GM12878 (cell line): ENCODE measurements around the gene ADGRG1. TPM values are rescaled to one million over a fixed set of nuclear protein-coding genes. Genes with fewer than 3 reads are reported as not detected.

Source experiments
- ATAC-seq: fragments of 200-7000 bp; cut with Tn5 transposase; 3 replicates; pipeline ENCODE4 v1.9.1; 2020; ENCODE audit warnings: mild to moderate bottlenecking, moderate library complexity
- BruUV-seq: library from RNA; stranded (reverse); fragments of 400-500 nt; replicated peaks from 2 replicates; lab custom pipeline; 2021; lab: Mats Ljungman, UMichigan
- CTCF ChIA-PET: fragments of 300-600 bp; sonication (Branson Sonifier 250); formaldehyde crosslinking; extraction: SDS; loops from one replicate; lab custom pipeline; 2021; ENCODE audit warnings: inconsistent platforms; lab: Yijun Ruan, JAX
- POLR2A ChIA-PET: fragments of 350-600 bp; formaldehyde crosslinking; extraction: SDS; loops from one replicate; lab custom pipeline; 2021; ENCODE audit warnings: inconsistent platforms; lab: Charles Lee
- RAD21 ChIA-PET: fragments of 300-600 bp; sonication (Branson Sonifier 250); formaldehyde crosslinking; loops from one replicate; lab custom pipeline; 2023; ENCODE audit warnings: antibody characterized with exemption; ENCODE audit not compliant: unreplicated experiment; lab: Charles Lee
- SMC1A ChIA-PET: fragments of 300-600 bp; sonication (Branson Sonifier 250); formaldehyde crosslinking; loops from one replicate; lab custom pipeline; 2023; ENCODE audit not compliant: unreplicated experiment, uncharacterized antibody; lab: Charles Lee
- DNase-seq: peaks from one replicate; pipeline ENCODE4 v3.0.0-alpha.2; 2011; ENCODE audit warnings: low read depth, low spot score
- FAIRE-seq: peaks from 3 replicates; lab custom pipeline; 2011; peaks lifted over from hg19 to GRCh38; lab: Jason Lieb, UNC
- H2AFZ ChIP-seq: 2 replicates; pipeline ENCODE4 v1.6.0; 2011; ENCODE audit warnings: low read depth, low read length, control low read depth; ENCODE audit not compliant: control insufficient read depth
- H3K27ac ChIP-seq: 2 replicates; pipeline ENCODE4 v1.5.1; 2011; ENCODE audit warnings: control low read depth; ENCODE audit not compliant: control insufficient read depth, insufficient read depth
- H3K27me3 ChIP-seq, 2 experiments: replicated peaks in 1 of 2; 2 replicates each; pipeline versions ENCODE4 v1.6.0 to v1.6.1; 2011; ENCODE audit warnings: low read length in 1 of 2; ENCODE audit not compliant: control insufficient read depth in 2 of 2, insufficient read depth in 2 of 2
- H3K36me3 ChIP-seq, 2 experiments: 2 replicates each; pipeline ENCODE4 v1.5.1; 2011; ENCODE audit warnings: low read length in 1 of 2; ENCODE audit not compliant: control insufficient read depth in 2 of 2, insufficient read depth in 2 of 2
- H3K4me1 ChIP-seq: 2 replicates; pipeline ENCODE4 v1.6.1; 2011; ENCODE audit warnings: mild to moderate bottlenecking, low read length, moderate library complexity, mixed read lengths; ENCODE audit not compliant: control insufficient read depth, insufficient read depth
- H3K4me2 ChIP-seq: 2 replicates; pipeline ENCODE4 v1.6.0; 2011; ENCODE audit warnings: control low read depth; ENCODE audit not compliant: control insufficient read depth, insufficient read depth
- H3K4me3 ChIP-seq: fragments of 200-600 bp; sonication (generic); 2 replicates; pipeline ENCODE4 v1.5.1; 2016
- H3K79me2 ChIP-seq: 2 replicates; pipeline ENCODE4 v1.6.0; 2011; ENCODE audit warnings: low read length; ENCODE audit not compliant: control insufficient read depth, insufficient read depth
- H3K9ac ChIP-seq: 2 replicates; pipeline ENCODE4 v1.8.0; 2011; ENCODE audit warnings: low read length, control low read depth, mixed read lengths; ENCODE audit not compliant: control insufficient read depth, insufficient read depth
- H3K9me3 ChIP-seq: replicated peaks from 3 replicates; pipeline ENCODE4 v1.5.1; 2011; ENCODE audit warnings: mild to moderate bottlenecking, low read length; ENCODE audit not compliant: control insufficient read depth, insufficient read depth
- H4K20me1 ChIP-seq: 2 replicates; pipeline ENCODE4 v1.6.0; 2011; ENCODE audit not compliant: control insufficient read depth, insufficient read depth
- ASH2L ChIP-seq: fragments of 300-600, 200-600 bp; sonication (generic); IDR thresholded peaks from 2 replicates; pipeline ENCODE4 v1.6.1; 2017; ENCODE audit warnings: low read depth, mild to moderate bottlenecking, borderline replicate concordance
- CBFB ChIP-seq: IDR thresholded peaks from 2 replicates; pipeline ENCODE4 v1.6.1; 2016; ENCODE audit warnings: antibody characterized with exemption, low read depth
- CBX5 ChIP-seq: sonication (generic); IDR thresholded peaks from 2 replicates; pipeline ENCODE4 v1.6.1; 2016; ENCODE audit warnings: low read depth, moderate library complexity, mild to moderate bottlenecking, inconsistent platforms
- E2F8 ChIP-seq: fragments of 450-650 bp; IDR thresholded peaks from 2 replicates; pipeline ENCODE4 v1.6.1; 2018; ENCODE audit warnings: mild to moderate bottlenecking, low read depth, moderate library complexity; ENCODE audit not compliant: partially characterized antibody
- IRF3 ChIP-seq: fragments of 450-650 bp; IDR thresholded peaks from 2 replicates; pipeline ENCODE4 v1.6.1; 2014; ENCODE audit warnings: mild to moderate bottlenecking
- NBN ChIP-seq: fragments of 450-650 bp; IDR thresholded peaks from 2 replicates; pipeline ENCODE4 v1.6.1; 2016
- POLR2A ChIP-seq: IDR thresholded peaks from 2 replicates; pipeline ENCODE4 v1.6.1; 2011; ENCODE audit warnings: low read depth, mild to moderate bottlenecking, low read length
- RCOR1 ChIP-seq: conservative IDR thresholded peaks from 2 replicates; pipeline ENCODE4 v1.6.1; 2012; ENCODE audit warnings: low read depth, low read length, improper control_type of control experiment
- RELB ChIP-seq: fragments of 450-650 bp; IDR thresholded peaks from 2 replicates; pipeline ENCODE4 v1.6.1; 2017; ENCODE audit warnings: low read depth, mild to moderate bottlenecking, moderate library complexity
- SP1 ChIP-seq: IDR thresholded peaks from one replicate; pipeline ENCODE4 v1.6.1; 2011; ENCODE audit warnings: low read depth, low read length
- YY1 ChIP-seq: IDR thresholded peaks from 2 replicates; pipeline ENCODE4 v1.6.1; 2011; ENCODE audit warnings: low read depth, mild to moderate bottlenecking, low read length
- WGBS: methylation state at CpG from one replicate; pipeline ENCODE4 v1.1.6; 2016; ENCODE audit warnings: low lambda C conversion rate; ENCODE audit not compliant: insufficient replicate concordance, insufficient coverage; ENCODE audit errors: missing lambda C conversion rate; 5-methylcytosine and 5-hydroxymethylcytosine counted together
- in situ Hi-C: fragments of 300-500 bp; cut with MboI; formaldehyde crosslinking; loops from 9 replicates; pipeline ENCODE4 v1.14.3; 2018; ENCODE audit warnings: mixed read lengths
- intact Hi-C: fragments of 100-400 bp; cut with micrococcal nuclease; formaldehyde crosslinking; loops from one replicate; pipeline ENCODE4 v1.14.2; 2022; ENCODE audit not compliant: unreplicated experiment
- polyA plus RNA-seq, 11 experiments: library from polyadenylated mRNA; depleted of rRNA in 4 of 11; unstranded in 6 of 11; stranded (reverse) in 5 of 11; fragments of >200 nt; fragmentation: Nextera tagmentation in 4 of 11; fragmentation: Illumina TruSeq in 1 of 11; extraction: Ambion mirVana in 4 of 11; extraction: Trizol in 1 of 11; gene quantifications; 1 replicate in 1 of 11; 2 replicates in 10 of 11; pipeline versions ENCODE4 v1.2.1 to v1.2.3, GENCODE V29; 2011 to 2016; ENCODE audit warnings: inconsistent platforms in 2 of 11, missing spikeins in 2 of 11, low read depth in 1 of 11
- total RNA-seq, 4 experiments: library from RNA; depleted of rRNA in 3 of 4; stranded (reverse); fragments of >200 nt in 3 of 4; fragmentation: Illumina TruSeq in 1 of 4; extraction: Trizol in 1 of 4; gene quantifications; 2 replicates each; pipeline versions ENCODE4 v1.2.1 to v1.2.3, GENCODE V29; 2013 to 2021
- TF ChIP-seq, protein P1 (sequence below), 3 experiments: IDR thresholded peaks in 2 of 3; conservative IDR thresholded peaks in 1 of 3; 2 replicates each; pipeline ENCODE4 v1.5.1; 2011; ENCODE audit warnings: low read depth in 3 of 3, low read length in 3 of 3, mild to moderate bottlenecking in 3 of 3, control low read depth in 2 of 3, moderate library complexity in 2 of 3, inconsistent platforms in 1 of 3, mixed read lengths in 1 of 3; ENCODE audit not compliant: control insufficient read depth in 2 of 3, insufficient read depth in 1 of 3; ENCODE audit errors: extremely low read depth in 1 of 3

Gene ADGRG1
- total and polyA plus RNA-seq, 10 of the 15 experiments (the other 5 are each of a cell fraction or from before 2014, with no cell fraction given), result 0.07 to 2.0 (median 0.75) TPM

DNA sequence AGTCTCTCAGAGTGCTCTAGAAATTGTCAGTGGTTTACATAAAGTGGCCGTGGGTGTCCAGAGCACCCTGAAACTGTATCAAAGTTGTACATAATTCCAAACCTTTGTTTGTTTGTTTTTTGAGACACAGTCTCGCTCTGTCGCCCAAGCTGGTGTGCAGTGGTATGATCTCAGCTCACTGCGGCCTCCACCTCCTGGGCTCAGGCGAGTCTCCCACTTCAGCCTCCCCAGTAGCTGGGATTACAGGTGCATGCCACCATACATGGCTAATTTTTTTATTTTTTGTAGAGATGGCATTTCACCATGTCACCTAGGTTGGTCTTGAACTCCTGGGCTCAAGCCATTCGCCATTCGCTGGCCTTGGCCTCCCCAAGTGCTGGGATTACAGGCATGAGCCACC, 24.3 kb upstream of the ADGRG1 start:
- RAD21 ChIA-PET, result no interaction called here
- in situ Hi-C loops, result loop anchor here (5.0 kb wide), 1 partner anchor 38 kb away; no protein-coding TSS in a partner anchor
- SMC1A ChIA-PET, result interaction anchor here (8.5 kb wide), 1 partner anchor 44 kb away, joined by 126 read pairs; no protein-coding TSS in a partner anchor
- BruUV-seq, result no TSS peak
- H3K4me2 ChIP-seq, result no peak overlapping the region
- FAIRE-seq (no peak), ATAC-seq (no peak)
- POLR2A ChIA-PET, result no interaction called here
- no peak for TF ChIP-seq RELB
- TF ChIP-seq POLR2A, result no peak
- no peak for TF ChIP-seq CBFB
- no peak for TF ChIP-seq CBX5
- TF ChIP-seq ASH2L, result no peak
- TF ChIP-seq E2F8, result no peak
- no peak for TF ChIP-seq YY1
- no peak for TF ChIP-seq RCOR1
- TF ChIP-seq IRF3, result no peak
- TF ChIP-seq NBN, result no peak
- TF ChIP-seq SP1, result no peak
- TF ChIP-seq, protein P1, sequence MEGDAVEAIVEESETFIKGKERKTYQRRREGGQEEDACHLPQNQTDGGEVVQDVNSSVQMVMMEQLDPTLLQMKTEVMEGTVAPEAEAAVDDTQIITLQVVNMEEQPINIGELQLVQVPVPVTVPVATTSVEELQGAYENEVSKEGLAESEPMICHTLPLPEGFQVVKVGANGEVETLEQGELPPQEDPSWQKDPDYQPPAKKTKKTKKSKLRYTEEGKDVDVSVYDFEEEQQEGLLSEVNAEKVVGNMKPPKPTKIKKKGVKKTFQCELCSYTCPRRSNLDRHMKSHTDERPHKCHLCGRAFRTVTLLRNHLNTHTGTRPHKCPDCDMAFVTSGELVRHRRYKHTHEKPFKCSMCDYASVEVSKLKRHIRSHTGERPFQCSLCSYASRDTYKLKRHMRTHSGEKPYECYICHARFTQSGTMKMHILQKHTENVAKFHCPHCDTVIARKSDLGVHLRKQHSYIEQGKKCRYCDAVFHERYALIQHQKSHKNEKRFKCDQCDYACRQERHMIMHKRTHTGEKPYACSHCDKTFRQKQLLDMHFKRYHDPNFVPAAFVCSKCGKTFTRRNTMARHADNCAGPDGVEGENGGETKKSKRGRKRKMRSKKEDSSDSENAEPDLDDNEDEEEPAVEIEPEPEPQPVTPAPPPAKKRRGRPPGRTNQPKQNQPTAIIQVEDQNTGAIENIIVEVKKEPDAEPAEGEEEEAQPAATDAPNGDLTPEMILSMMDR (IDR thresholded peaks at IDR 0.05 in 2 of 3, conservative IDR thresholded peaks at IDR 0.05 in 1 of 3; ENCODE audit: control insufficient read depth in 2 of 3, extremely low read depth in 1 of 3, insufficient read depth in 1 of 3, low read depth in 3 of 3, low read length in 3 of 3), result no peak
- TF ChIP-seq, all 136 proteins: peak for 0
- no peaks in the 10 kb centered on the region for H4K20me1 ChIP-seq
- intact Hi-C loops, result loop anchor here (5.0 to 10.0 kb wide), 2 partner anchors 133 to 259 kb away; partner anchors contain the start of gene KATNB1
- no peaks in the 10 kb centered on the region for H3K36me3 ChIP-seq
- peaks cover 39% of the 10 kb centered on the region for H3K4me1 ChIP-seq
- WGBS, result 67% methylated on average over 7 of the region's 7 CpGs
- DNase-seq, result no peak
- H3K9ac ChIP-seq, result no peak overlapping the region
- no peaks in the 10 kb centered on the region for H3K9me3 ChIP-seq
- no peaks in the 10 kb centered on the region for H3K27me3 ChIP-seq
- H3K79me2 ChIP-seq, result no peaks in the 10 kb centered on the region
- no peak overlapping the region for H3K27ac ChIP-seq
- H2AFZ ChIP-seq, result no peak overlapping the region
- H3K4me3 ChIP-seq, result no peak overlapping the region
- CTCF ChIA-PET, result interaction anchor here (0.6 to 6.5 kb wide), 4 partner anchors 12 to 399 kb away, joined by 3 to 96 read pairs (median 6); no protein-coding TSS in a partner anchor
